Right cardiac atrium (tissue), 5 donors: Measurements from ENCODE around the gene RBM39. TPM values are rescaled to one million over a fixed set of nuclear protein-coding genes. Genes with fewer than 3 reads are reported as not detected.
"Not testable (repeated sequence)": the region's sequence is repeated elsewhere in the genome, so short reads cannot be mapped to it uniquely, and the experiment has no call there.

Source experiments
- ATAC-seq, 2 donors: fragments of 200-7000 bp; cut with Tn5 transposase; one replicate each; pipeline versions ENCODE4 v1.8.0 to v1.9.1; 2020; ENCODE audit warnings: moderate library complexity in 2 of 2, mild to moderate bottlenecking in 1 of 2
- DNase-seq, 3 donors: peaks; one replicate each; pipeline ENCODE4 v3.0.0-alpha.2; 2020
- H3K27ac ChIP-seq: one replicate; pipeline ENCODE4 v1.5.1; 2013; ENCODE audit warnings: mild to moderate bottlenecking, low read length, control low read depth, moderate library complexity
- H3K27me3 ChIP-seq: one replicate; pipeline ENCODE4 v1.6.1; 2013; ENCODE audit not compliant: control insufficient read depth, insufficient read depth
- H3K4me1 ChIP-seq: one replicate; pipeline ENCODE4 v1.6.1; 2013; ENCODE audit warnings: low read length; ENCODE audit not compliant: control insufficient read depth, insufficient read depth
- H3K4me3 ChIP-seq: one replicate; pipeline ENCODE4 v1.5.1; 2013; ENCODE audit warnings: low read length, control low read depth
- H3K9me3 ChIP-seq: one replicate; pipeline ENCODE4 v1.6.1; 2013; ENCODE audit warnings: low read length; ENCODE audit not compliant: control insufficient read depth
- WGBS: extraction: QIAGEN DNeasy Blood & Tissue Kit; methylation state at CpG from one replicate; pipeline ENCODE4 v1.1.7; 2013; 5-methylcytosine and 5-hydroxymethylcytosine counted together
- intact Hi-C, 4 donors: fragments of 100-400 bp; cut with DNase I; formaldehyde crosslinking; loops; one replicate each; pipeline versions ENCODE4 v1.11.0 to v1.14.0; 2022 to 2023
- long read RNA-seq, 4 donors: library from polyadenylated mRNA; unstranded; transcript quantifications; one replicate each; pipeline ENCODE4 v2.0.0, GENCODE V29; 2020 to 2021
- polyA plus RNA-seq: library from polyadenylated mRNA; stranded (reverse); fragments of 200-250 nt; gene quantifications from one replicate; pipeline ENCODE4 v1.2.3, GENCODE V29; 2013
- total RNA-seq, 4 donors: library from RNA; stranded (reverse); fragmentation: NEBNext Ultra II Directional; extraction: Animal tissue kit (Norgen Biotek cat#: 25700); gene quantifications; one replicate each; pipeline ENCODE4 v1.2.1, GENCODE V29; 2021
- donor health status: healthy with polysubstance abuse.
- donor health status: DM: no; HTN: yes; CAD: no.
- donor health status: DM: no; HTN: no; CAD: no.
- donor health status: DM: no; HTN: yes; CAD: no; lungs with severe emphysema.
- donor health status: DM: yes; HTN: yes; CAD: no.

The RBM39 gene
- 100 to 1,000 TPM; 163 to 173 (median 167) TPM for total RNA-seq
- polyA plus RNA-seq = 143 TPM
- long read RNA-seq, donor 1, full-length matches to known transcripts = 126 of 171 reads
- long read RNA-seq, donor 1, partial matches to known transcripts = 30 of 171 reads
- long read RNA-seq, donor 1, other reads (novel, unspliced or antisense) = 15 of 171 reads
- long read RNA-seq, donor 2, transcript RBM39-203 (17 exons, 2,831 nt) = minor isoform, 24 of 91 reads
- long read RNA-seq, donor 2, transcript RBM39-201 (17 exons, 2,488 nt) = major isoform, 33 of 91 reads
- long read RNA-seq, donor 2, partial matches to known transcripts = 8 of 91 reads
- long read RNA-seq, donor 2, other reads (novel, unspliced or antisense) = 19 of 91 reads
- long read RNA-seq, donor 3, full-length matches to known transcripts = 197 of 277 reads
- long read RNA-seq, donor 3, partial matches to known transcripts = 38 of 277 reads
- long read RNA-seq, donor 3, other reads (novel, unspliced or antisense) = 42 of 277 reads
- long read RNA-seq, donor 4, full-length matches to known transcripts = 73 of 94 reads
- long read RNA-seq, donor 4, partial matches to known transcripts = 5 of 94 reads
- long read RNA-seq, donor 4, other reads (novel, unspliced or antisense) = 16 of 94 reads

- Histone ChIP-seq H3K9me3 (no peaks in the 10 kb centered on the region), H3K4me3 (peak within 1 kb of the TSS; percentile 95), H3K4me1 (peaks cover 2% of the 10 kb centered on the region), H3K27me3 (no peaks in the 10 kb centered on the region), H3K27ac (peak within 1 kb of the TSS; percentile 98)
- intact Hi-C loops = no loop called here
- WGBS = under 1% methylated on average over 66 of the region's 66 CpGs
- DNase-seq (peak; percentile 100), ATAC-seq (peak; percentile 96 to 97)
Observed at GRCh38 chr20:35741892-35742740, at the start of gene RBM39. TSS of gene RBM39 (minus strand) at chr20:35742260. CDS start at chr20:35740874, 1,386 bp downstream.

GRCh38 chr20:35791821-35792220 is 49.8 kb upstream of the RBM39 start:
- peak; percentile 39 to 44 for ATAC-seq
- intact Hi-C loops = no loop called here

GRCh38 chr20:35791097-35791496 is 49.0 kb upstream of the RBM39 start:
- Histone ChIP-seq H3K9me3 (no peaks in the 10 kb centered on the region), H3K4me1 (peaks cover 3% of the 10 kb centered on the region), H3K27me3 (no peaks in the 10 kb centered on the region), H3K4me3 (no peak overlapping the region), H3K27ac (no peak overlapping the region)
- no peak for DNase-seq
- no peak for ATAC-seq
- WGBS = 97% methylated on average over 5 of the region's 5 CpGs
- intact Hi-C loops = no loop called here

More at GRCh38 chr20:35791821-35792220, 49.8 kb upstream of the RBM39 start:
- H3K27ac ChIP-seq = no peak overlapping the region
- no peak for DNase-seq
- H3K4me3 ChIP-seq = no peak overlapping the region
- no peaks in the 10 kb centered on the region for H3K27me3 ChIP-seq
- WGBS = 71% methylated on average over 3 of the region's 3 CpGs
- no peaks in the 10 kb centered on the region for H3K9me3 ChIP-seq
- H3K4me1 ChIP-seq = peaks cover 4% of the 10 kb centered on the region

- WGBS = 95% methylated on average over 4 of the region's 4 CpGs
- Histone ChIP-seq H3K27ac (no peak overlapping the region), H3K27me3 (no peaks in the 10 kb centered on the region), H3K4me1 (peaks cover 3% of the 10 kb centered on the region), H3K4me3 (no peak overlapping the region), H3K9me3 (no peaks in the 10 kb centered on the region)
- intact Hi-C loops = no loop called here
- ATAC-seq = no peak
- no peak for DNase-seq
Observed at GRCh38 chr20:35788796-35789195, 46.7 kb upstream of the RBM39 start.

GRCh38 chr20:35785541-35785940 is 43.5 kb upstream of the RBM39 start:
- intact Hi-C loops, H3K27me3 ChIP-seq, H3K4me1 ChIP-seq, ATAC-seq, DNase-seq, H3K27ac ChIP-seq, H3K4me3 ChIP-seq, H3K9me3 ChIP-seq: not testable (repeated sequence)
- 96% methylated on average over 4 of the region's 4 CpGs for WGBS

- H3K27me3 ChIP-seq, H3K4me3 ChIP-seq, ATAC-seq, H3K9me3 ChIP-seq, H3K4me1 ChIP-seq, intact Hi-C loops, DNase-seq, H3K27ac ChIP-seq: not testable (repeated sequence)
- WGBS = 96% methylated on average over 12 of the region's 12 CpGs
Observed at GRCh38 chr20:35783811-35784210, 41.8 kb upstream of the RBM39 start.

- DNase-seq (peak in 2 of 3 donors; percentile 69 to 74), ATAC-seq (no peak)
Observed at GRCh38 chr20:35776513-35777101, 34.5 kb upstream of the RBM39 start.

GRCh38 chr20:35774391-35774790 is 32.3 kb upstream of the RBM39 start:
- no peak for ATAC-seq
- Histone ChIP-seq H3K27me3 (no peaks in the 10 kb centered on the region), H3K4me1 (peaks cover 7% of the 10 kb centered on the region), H3K4me3 (no peak overlapping the region), H3K9me3 (no peaks in the 10 kb centered on the region), H3K27ac (no peak overlapping the region)
- 81% methylated on average over 1 of the region's 1 CpG for WGBS
- DNase-seq = no peak
- intact Hi-C loops = no loop called here

More at GRCh38 chr20:35776513-35777101, 34.5 kb upstream of the RBM39 start:
- intact Hi-C loops = no loop called here
- H3K27ac ChIP-seq = peak overlapping the region; percentile 51
- no peaks in the 10 kb centered on the region for H3K9me3 ChIP-seq
- no peaks in the 10 kb centered on the region for H3K4me1 ChIP-seq
- no peaks in the 10 kb centered on the region for H3K27me3 ChIP-seq
- no peak overlapping the region for H3K4me3 ChIP-seq
- 53% methylated on average over 4 of the region's 4 CpGs for WGBS

GRCh38 chr20:35773154-35773751 is 31.2 kb upstream of the RBM39 start:
- Histone ChIP-seq H3K27me3 (no peaks in the 10 kb centered on the region), H3K4me1 (peaks cover 8% of the 10 kb centered on the region), H3K9me3 (no peaks in the 10 kb centered on the region), H3K27ac (peak overlapping the region; percentile 66), H3K4me3 (peak overlapping the region; percentile 94)
- peak in 1 of 3 donors; percentile 27 for DNase-seq
- intact Hi-C loops = no loop called here
- ATAC-seq = peak in 1 of 2 donors; percentile 22
- WGBS = 38% methylated on average over 8 of the region's 8 CpGs

- no peak for ATAC-seq
- Histone ChIP-seq H3K4me1 (peaks cover 8% of the 10 kb centered on the region), H3K4me3 (peak overlapping the region; percentile 94), H3K9me3 (no peaks in the 10 kb centered on the region), H3K27ac (peak overlapping the region; percentile 90), H3K27me3 (no peaks in the 10 kb centered on the region)
- DNase-seq = no peak
- intact Hi-C loops = no loop called here
- 14% methylated on average over 8 of the region's 8 CpGs for WGBS
Observed at GRCh38 chr20:35772563-35773058, 30.6 kb upstream of the RBM39 start.
